Smooth muscle cell (in vitro differentiated cells): ENCODE results near the gene HOXC9. TPM values are rescaled to one million over a fixed set of nuclear protein-coding genes. Genes with fewer than 3 reads are reported as not detected.

Experiments
- DNase-seq: peaks from one replicate; lab custom pipeline; 2025; ENCODE audit not compliant: unreplicated experiment; lab: John Stamatoyannopoulos, UW
- H2AFZ ChIP-seq: fragments of 200-600 bp; sonication (generic); 2 replicates; pipeline ENCODE4 v1.6.0; 2016; ENCODE audit warnings: antibody characterized with exemption, low read depth, mild to moderate bottlenecking
- H3F3A ChIP-seq: fragments of 200-600 bp; sonication (generic); 2 replicates; pipeline ENCODE4 v1.6.0; 2017; ENCODE audit warnings: antibody characterized with exemption, low read depth
- H3K27ac ChIP-seq: fragments of 200-600 bp; sonication (generic); 2 replicates; pipeline ENCODE4 v1.5.1; 2016; ENCODE audit warnings: low read depth, mild to moderate bottlenecking
- H3K27me3 ChIP-seq: fragments of 200-600 bp; sonication (generic); 2 replicates; pipeline ENCODE4 v1.6.1; 2016; ENCODE audit warnings: low read depth, mild to moderate bottlenecking
- H3K36me3 ChIP-seq: fragments of 200-600 bp; sonication (generic); 2 replicates; pipeline ENCODE4 v1.5.1; 2016; ENCODE audit warnings: low read depth
- H3K4me1 ChIP-seq: fragments of 200-600 bp; sonication (generic); 2 replicates; pipeline ENCODE4 v1.5.1; 2016; ENCODE audit warnings: low read depth
- H3K4me2 ChIP-seq: fragments of 200-600 bp; sonication (generic); 2 replicates; pipeline ENCODE4 v1.6.0; 2016; ENCODE audit warnings: mild to moderate bottlenecking
- H3K4me3 ChIP-seq: fragments of 200-600 bp; sonication (generic); 2 replicates; pipeline ENCODE4 v1.5.1; 2016; ENCODE audit warnings: mild to moderate bottlenecking
- H3K79me2 ChIP-seq: fragments of 200-600 bp; sonication (generic); 2 replicates; pipeline ENCODE4 v1.6.0; 2016; ENCODE audit warnings: low read depth, mild to moderate bottlenecking
- H3K9ac ChIP-seq: fragments of 200-600 bp; sonication (generic); 2 replicates; pipeline ENCODE4 v1.6.0; 2016; ENCODE audit warnings: low read depth
- H3K9me3 ChIP-seq: fragments of 200-600 bp; sonication (generic); replicated peaks from 2 replicates; pipeline ENCODE4 v1.5.1; 2016; ENCODE audit warnings: low read depth
- H4K20me1 ChIP-seq: fragments of 200-600 bp; sonication (generic); 2 replicates; pipeline ENCODE4 v1.6.0; 2016; ENCODE audit warnings: low read depth
- CTCF ChIP-seq: fragments of 200-600 bp; sonication (generic); IDR thresholded peaks from 2 replicates; pipeline ENCODE4 v1.5.1; 2017; ENCODE audit warnings: borderline replicate concordance, mild to moderate bottlenecking, antibody characterized with exemption; ENCODE audit not compliant: insufficient read depth, poor library complexity, severe bottlenecking
- WGBS: methylation state at CpG from one replicate; pipeline ENCODE4 v1.1.7; 2016; ENCODE audit warnings: low lambda C conversion rate; 5-methylcytosine and 5-hydroxymethylcytosine counted together
- polyA plus RNA-seq: library from polyadenylated mRNA; unstranded; fragments of >200 nt; fragmentation: Nextera tagmentation; extraction: Ambion mirVana; gene quantifications from 2 replicates; pipeline ENCODE4 v1.2.1, GENCODE V29; 2016
- total RNA-seq: library from RNA; depleted of rRNA; stranded (reverse); fragments of >200 nt; gene quantifications from 2 replicates; pipeline ENCODE4 v1.2.3, GENCODE V29; 2014

HOXC9 gene
- total and polyA plus RNA-seq, 2 experiments from 2014 or later = 1.2 to 2.7 TPM

GRCh38 chr12:53991077-53991460 lies 8.9 kb upstream of the HOXC9 start:
- Histone ChIP-seq H3K4me3 (no peak overlapping the region), H3K9ac (no peak overlapping the region), H4K20me1 (no peaks in the 10 kb centered on the region), H2AFZ (no peak overlapping the region), H3K4me2 (no peak overlapping the region), H3K79me2 (no peaks in the 10 kb centered on the region), H3K27me3 (peaks cover 100% of the 10 kb centered on the region), H3K9me3 (no peaks in the 10 kb centered on the region), H3K4me1 (no peaks in the 10 kb centered on the region), H3F3A (no peaks in the 10 kb centered on the region), H3K36me3 (no peaks in the 10 kb centered on the region), H3K27ac (no peak overlapping the region)
- 14% methylated on average over 8 of the region's 8 CpGs for WGBS
- no peak for TF ChIP-seq CTCF
- DNase-seq = no peak

GRCh38 chr12:53992377-53992889 lies 7.5 kb upstream of the HOXC9 start:
- Histone ChIP-seq H3K4me2 (no peak overlapping the region), H3K79me2 (no peaks in the 10 kb centered on the region), H3K4me1 (no peaks in the 10 kb centered on the region), H4K20me1 (no peaks in the 10 kb centered on the region), H3K9ac (no peak overlapping the region), H3F3A (no peaks in the 10 kb centered on the region), H3K27ac (no peak overlapping the region), H3K36me3 (no peaks in the 10 kb centered on the region), H3K4me3 (no peak overlapping the region), H3K9me3 (no peaks in the 10 kb centered on the region), H2AFZ (no peak overlapping the region), H3K27me3 (peaks cover 100% of the 10 kb centered on the region)
- 50% methylated on average over 7 of the region's 7 CpGs for WGBS
- TF ChIP-seq CTCF = no peak
- DNase-seq = no peak

GRCh38 chr12:53993162-53994008 lies 6.6 kb upstream of the HOXC9 start:
- H3F3A ChIP-seq = no peaks in the 10 kb centered on the region
- H2AFZ ChIP-seq = no peak overlapping the region
- no peak overlapping the region for H3K4me3 ChIP-seq
- no peak overlapping the region for H3K9ac ChIP-seq
- no peak for DNase-seq
- H3K27ac ChIP-seq = no peak overlapping the region
- H3K27me3 ChIP-seq = peaks cover 100% of the 10 kb centered on the region
- no peaks in the 10 kb centered on the region for H3K79me2 ChIP-seq
- 48% methylated on average over 18 of the region's 18 CpGs for WGBS
- no peak for TF ChIP-seq CTCF
- H3K36me3 ChIP-seq = no peaks in the 10 kb centered on the region
- H3K9me3 ChIP-seq = no peaks in the 10 kb centered on the region
- H3K4me1 ChIP-seq = no peaks in the 10 kb centered on the region
- H3K4me2 ChIP-seq = no peak overlapping the region
- no peaks in the 10 kb centered on the region for H4K20me1 ChIP-seq

GRCh38 chr12:53994009-53994263 lies 6.0 kb upstream of the HOXC9 start:
- Histone ChIP-seq H3K9ac (no peak overlapping the region), H3F3A (no peaks in the 10 kb centered on the region), H3K4me1 (no peaks in the 10 kb centered on the region), H2AFZ (no peak overlapping the region), H3K4me3 (no peak overlapping the region), H3K27me3 (peaks cover 100% of the 10 kb centered on the region), H4K20me1 (no peaks in the 10 kb centered on the region), H3K36me3 (no peaks in the 10 kb centered on the region), H3K9me3 (no peaks in the 10 kb centered on the region), H3K27ac (no peak overlapping the region), H3K79me2 (no peaks in the 10 kb centered on the region), H3K4me2 (peak overlapping the region; percentile 89)
- no peak for DNase-seq
- no peak for TF ChIP-seq CTCF
- 13% methylated on average over 16 of the region's 19 CpGs for WGBS
